ENCODE results near the gene IL36A.

IL36A gene

DNA sequence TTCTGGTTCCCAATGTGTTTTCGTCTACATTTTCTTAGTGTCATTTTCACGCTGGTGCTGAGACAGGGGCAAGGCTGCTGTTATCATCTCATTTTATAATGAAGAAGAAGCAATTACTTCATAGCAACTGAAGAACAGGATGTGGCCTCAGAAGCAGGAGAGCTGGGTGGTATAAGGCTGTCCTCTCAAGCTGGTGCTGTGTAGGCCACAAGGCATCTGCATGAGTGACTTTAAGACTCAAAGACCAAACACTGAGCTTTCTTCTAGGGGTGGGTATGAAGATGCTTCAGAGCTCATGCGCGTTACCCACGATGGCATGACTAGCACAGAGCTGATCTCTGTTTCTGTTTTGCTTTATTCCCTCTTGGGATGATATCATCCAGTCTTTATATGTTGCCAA, 20.2 kb upstream of the IL36A start:
- TF ChIP-seq, protein P1, sequence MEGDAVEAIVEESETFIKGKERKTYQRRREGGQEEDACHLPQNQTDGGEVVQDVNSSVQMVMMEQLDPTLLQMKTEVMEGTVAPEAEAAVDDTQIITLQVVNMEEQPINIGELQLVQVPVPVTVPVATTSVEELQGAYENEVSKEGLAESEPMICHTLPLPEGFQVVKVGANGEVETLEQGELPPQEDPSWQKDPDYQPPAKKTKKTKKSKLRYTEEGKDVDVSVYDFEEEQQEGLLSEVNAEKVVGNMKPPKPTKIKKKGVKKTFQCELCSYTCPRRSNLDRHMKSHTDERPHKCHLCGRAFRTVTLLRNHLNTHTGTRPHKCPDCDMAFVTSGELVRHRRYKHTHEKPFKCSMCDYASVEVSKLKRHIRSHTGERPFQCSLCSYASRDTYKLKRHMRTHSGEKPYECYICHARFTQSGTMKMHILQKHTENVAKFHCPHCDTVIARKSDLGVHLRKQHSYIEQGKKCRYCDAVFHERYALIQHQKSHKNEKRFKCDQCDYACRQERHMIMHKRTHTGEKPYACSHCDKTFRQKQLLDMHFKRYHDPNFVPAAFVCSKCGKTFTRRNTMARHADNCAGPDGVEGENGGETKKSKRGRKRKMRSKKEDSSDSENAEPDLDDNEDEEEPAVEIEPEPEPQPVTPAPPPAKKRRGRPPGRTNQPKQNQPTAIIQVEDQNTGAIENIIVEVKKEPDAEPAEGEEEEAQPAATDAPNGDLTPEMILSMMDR (IDR thresholded peaks at IDR 0.05; ENCODE audit: low read depth, low read length) = no peak
- no peak for DNase-seq (ENCODE audit: low read depth, low spot score)
- H3K4me3 ChIP-seq (ENCODE audit: low read depth, low read length) = no peak overlapping the region
- in situ Hi-C loops (cut with HindIII; ENCODE audit: low sequenced_read_pairs) = no loop called here

GRCh38 chr2:112989611-112990010, 15.6 kb upstream of the IL36A start:
- DNase-seq (ENCODE audit: low read depth, low spot score) = no peak
- in situ Hi-C loops (cut with HindIII; ENCODE audit: low sequenced_read_pairs) = no loop called here
- TF ChIP-seq, protein P1 (IDR thresholded peaks at IDR 0.05; ENCODE audit: low read depth, low read length) = no peak
- no peak overlapping the region for H3K4me3 ChIP-seq (ENCODE audit: low read depth, low read length)

DNA sequence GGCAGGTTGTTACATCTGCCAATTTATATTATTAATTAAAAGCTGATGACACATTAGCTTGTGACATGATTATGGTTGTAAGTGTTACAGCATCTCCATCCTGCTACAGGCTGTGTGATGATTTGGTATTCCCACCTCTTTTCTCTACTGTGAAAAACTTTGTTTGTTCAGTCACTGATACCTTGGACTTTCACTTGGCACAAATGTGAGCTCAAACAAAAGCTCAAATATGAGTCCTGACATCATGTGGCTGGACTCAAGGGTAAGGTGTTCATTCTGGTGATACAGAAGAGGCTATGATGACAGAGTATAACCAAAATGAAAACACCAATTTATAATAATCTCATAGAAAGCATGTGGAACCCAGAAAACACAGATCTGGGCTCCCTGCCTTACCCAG, 11.4 kb upstream of the IL36A start:
- DNase-seq (ENCODE audit: low read depth, low spot score) = no peak

DNA sequence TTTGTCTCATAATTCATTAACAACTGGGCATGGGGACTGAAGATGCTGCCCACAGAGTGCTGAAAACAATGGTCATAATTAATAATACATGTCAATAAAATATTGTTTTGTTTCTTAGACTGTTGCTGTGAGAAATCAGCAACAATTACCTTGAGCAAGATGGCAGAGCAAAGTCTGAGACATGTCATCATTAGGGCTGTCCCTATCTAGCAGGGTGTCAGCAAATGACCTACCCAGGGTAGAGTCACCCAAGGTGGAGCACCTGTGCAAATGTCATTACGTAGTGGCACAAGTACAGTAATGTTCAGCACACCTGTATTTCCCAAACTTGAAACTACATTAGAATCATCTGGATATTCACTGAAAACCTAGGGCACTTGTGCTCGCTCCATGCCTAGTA, 10.6 kb upstream of the IL36A start:
- no peak for DNase-seq (ENCODE audit: low read depth, low spot score)
- TF ChIP-seq, protein P1 (IDR thresholded peaks at IDR 0.05; ENCODE audit: low read depth, low read length) = no peak
- H3K4me3 ChIP-seq (ENCODE audit: low read depth, low read length) = no peak overlapping the region
- in situ Hi-C loops (cut with HindIII; ENCODE audit: low sequenced_read_pairs) = no loop called here

More for the DNA sequence above, 11.4 kb upstream of the IL36A start:
- no peak overlapping the region for H3K4me3 ChIP-seq (ENCODE audit: low read depth, low read length)
- TF ChIP-seq, protein P1 (IDR thresholded peaks at IDR 0.05; ENCODE audit: low read depth, low read length) = no peak
- in situ Hi-C loops (cut with HindIII; ENCODE audit: low sequenced_read_pairs) = no loop called here

DNA sequence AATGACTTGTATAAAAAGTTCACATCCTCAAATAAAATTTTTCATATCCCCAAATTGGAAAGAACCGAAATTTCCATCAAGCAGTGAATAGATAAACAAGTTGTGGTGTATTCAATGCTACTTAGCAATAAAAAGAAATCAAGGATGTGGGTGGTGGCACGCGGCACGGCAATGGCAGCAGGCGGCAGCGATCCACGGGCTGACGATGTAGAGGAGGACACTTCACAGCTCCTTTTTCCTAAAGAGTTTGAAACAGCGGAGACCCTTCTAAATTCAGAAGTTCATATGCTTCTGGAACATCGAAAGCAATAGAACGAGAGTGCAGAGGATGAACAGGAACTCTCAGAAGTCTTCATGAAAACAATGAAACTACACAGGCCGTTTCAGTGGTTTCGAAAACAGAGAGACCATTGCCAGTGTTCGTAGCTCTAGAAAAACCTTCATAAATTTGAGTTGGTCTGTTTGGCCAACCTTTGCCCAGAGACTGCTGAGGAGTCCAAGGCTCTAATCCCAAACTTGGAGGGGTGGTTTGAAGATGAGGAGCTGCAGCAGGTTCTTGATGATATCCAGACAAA, 9.8 kb upstream of the IL36A start:
- DNase-seq (ENCODE audit: low read depth, low spot score) = no peak
- in situ Hi-C loops (cut with HindIII; ENCODE audit: low sequenced_read_pairs) = no loop called here
- no peak overlapping the region for H3K4me3 ChIP-seq (ENCODE audit: low read depth, low read length)
- TF ChIP-seq, protein P1 (IDR thresholded peaks at IDR 0.05; ENCODE audit: low read depth, low read length) = no peak

DNA sequence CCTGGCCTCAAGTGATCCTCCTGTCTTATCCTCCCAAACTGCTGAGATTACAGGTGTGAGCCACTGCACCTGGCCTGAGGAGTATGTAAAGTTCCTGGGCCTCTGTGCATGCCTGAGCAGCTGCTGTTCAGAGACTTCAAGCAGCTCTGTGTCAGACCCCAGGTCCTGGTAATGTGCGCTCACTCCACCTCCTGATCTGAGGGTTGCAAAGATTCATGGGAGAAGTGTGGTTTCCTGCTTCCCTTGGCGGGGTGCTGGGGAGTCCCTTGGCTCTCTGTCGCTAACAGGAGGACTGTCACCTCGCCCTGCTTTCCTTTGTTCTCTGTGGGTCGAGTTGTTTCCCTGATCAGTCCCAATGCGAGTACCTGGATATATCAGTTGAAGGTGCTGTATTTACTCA, 8.6 kb upstream of the IL36A start:
- in situ Hi-C loops (cut with HindIII; ENCODE audit: low sequenced_read_pairs) = no loop called here
- TF ChIP-seq, protein P1 (IDR thresholded peaks at IDR 0.05; ENCODE audit: low read depth, low read length) = no peak
- DNase-seq (ENCODE audit: low read depth, low spot score) = no peak
- H3K4me3 ChIP-seq (ENCODE audit: low read depth, low read length) = no peak overlapping the region

GRCh38 chr2:112997151-112997550, 8.1 kb upstream of the IL36A start:
- in situ Hi-C loops (cut with HindIII; ENCODE audit: low sequenced_read_pairs) = no loop called here
- H3K4me3 ChIP-seq (ENCODE audit: low read depth, low read length) = no peak overlapping the region
- DNase-seq (ENCODE audit: low read depth, low spot score) = no peak
- TF ChIP-seq, protein P1 (IDR thresholded peaks at IDR 0.05; ENCODE audit: low read depth, low read length) = no peak

Measured in astrocyte of the spinal cord (primary cell).